ENCODE results near the gene STK11.

Gene STK11

GRCh38 chr19:1262623-1263123, 57.1 kb downstream of the STK11 start:
- peak; percentile 32 for DNase-seq

GRCh38 chr19:1263188-1263587, 57.6 kb downstream of the STK11 start:
- DNase-seq = no peak

- peak; percentile 90 for DNase-seq
These were observed 59.4 kb downstream of the STK11 start for GRCh38 chr19:1264801-1265614.

GRCh38 chr19:1265615-1266128, 60.1 kb downstream of the STK11 start:
- peak; percentile 86 for DNase-seq

- peak; percentile 85 for DNase-seq
These were observed 60.7 kb downstream of the STK11 start for GRCh38 chr19:1266129-1266915.

- DNase-seq = peak; percentile 43
These were observed 61.4 kb downstream of the STK11 start for GRCh38 chr19:1266916-1267476.

- DNase-seq = peak; percentile 50
These were observed 62.1 kb downstream of the STK11 start for GRCh38 chr19:1267477-1268225.

GRCh38 chr19:1268226-1269064, 62.9 kb downstream of the STK11 start:
- no peak for DNase-seq

GRCh38 chr19:1269065-1269477, 63.5 kb downstream of the STK11 start, which contains the start of gene CIRBP:
Gene CIRBP (plus strand): TSS chr19:1269332. CDS start chr19:1270934, 1,602 bp downstream.
- DNase-seq = peak; percentile 99

- peak; percentile 87 for DNase-seq
These were observed 64.1 kb downstream of the STK11 start for GRCh38 chr19:1269478-1270212.

- no peak for DNase-seq
These were observed 64.8 kb downstream of the STK11 start for GRCh38 chr19:1270213-1270853.

GRCh38 chr19:1270854-1271527, 65.4 kb downstream of the STK11 start:
- no peak for DNase-seq

GRCh38 chr19:1271528-1272422, 66.2 kb downstream of the STK11 start:
- DNase-seq = no peak

GRCh38 chr19:1272423-1273262, 67.1 kb downstream of the STK11 start:
- DNase-seq = no peak

GRCh38 chr19:1273263-1274041, 67.9 kb downstream of the STK11 start:
- no peak for DNase-seq

Measured in fibroblast of skin of abdomen (primary cell).